Measurements from ENCODE around the gene PLPP4. TPM values are rescaled to one million over a fixed set of nuclear protein-coding genes. Genes with fewer than 3 reads are reported as not detected.

Gene PLPP4
- total RNA-seq, 1 experiment from 2014 or later: not detected

- Mint-ChIP-seq H3K27me3 (ENCODE audit: low read depth) (peaks cover 17% of the 10 kb centered on the region), H3K4me3 (no peak overlapping the region), H3K9me3 (no peaks in the 10 kb centered on the region; a peak in 2 of 5 replicates), H3K27ac (no peak overlapping the region), H3K36me3 (ENCODE audit: insufficient read depth in 1 of 3, low read depth in 3 of 3) (no peaks in the 10 kb centered on the region), H3K4me1 (peaks cover 23 to 24% of the 10 kb centered on the region in 2 experiments)
- Histone ChIP-seq H3K4ac (ENCODE audit: low read depth, low read length) (no peak overlapping the region), H3K56ac (ENCODE audit: insufficient read length, low read depth, low read length) (no peak overlapping the region), H3K27me3 (ENCODE audit: insufficient read depth, low read length) (no peaks in the 10 kb centered on the region), H3K9ac (ENCODE audit: extremely low read depth, insufficient read length, low read length) (no peak overlapping the region), H4K5ac (ENCODE audit: insufficient read length, low read depth, low read length) (no peak overlapping the region), H3K14ac (ENCODE audit: insufficient read depth, low read length) (no peak overlapping the region), H2AK5ac (ENCODE audit: insufficient read length, low read length) (no peak overlapping the region), H3K23me2 (ENCODE audit: insufficient read length, low read depth, low read length, poor library complexity, severe bottlenecking) (no peaks in the 10 kb centered on the region), H3K79me2 (ENCODE audit: insufficient read depth, low read length) (no peaks in the 10 kb centered on the region), H4K8ac (replicated peaks; ENCODE audit: insufficient read length, low read depth, low read length) (no peak overlapping the region), H2AFZ (ENCODE audit: low read length) (no peak overlapping the region), H2BK20ac (ENCODE audit: low read depth, low read length, poor library complexity, severe bottlenecking) (no peak overlapping the region), H3K79me1 (ENCODE audit: insufficient read depth, low read depth, low read length, poor library complexity, severe bottlenecking) (no peaks in the 10 kb centered on the region), H3K9me3 (ENCODE audit: control insufficient read depth, low read depth, low read length) (no peaks in the 10 kb centered on the region), H3K27ac (ENCODE audit: insufficient read length, low read depth, low read length) (no peak overlapping the region), H4K91ac (ENCODE audit: insufficient read length, low read depth, low read length) (no peak overlapping the region), H3K4me1 (ENCODE audit: insufficient read depth, low read length) (peaks cover 5% of the 10 kb centered on the region; the same call in 1 of the 2 replicates), H3K4me2 (ENCODE audit: insufficient read depth, insufficient read length, low read length) (no peak overlapping the region), H3T11ph (ENCODE audit: low read length) (no peak overlapping the region), H2BK5ac (ENCODE audit: insufficient read length, low read length) (no peak overlapping the region), H3K23ac (ENCODE audit: insufficient read length, low read depth, low read length) (no peak overlapping the region), H2BK12ac (ENCODE audit: insufficient read length, low read depth, low read length) (no peak overlapping the region), H2BK120ac (ENCODE audit: low read depth, low read length, poor library complexity, severe bottlenecking) (no peak overlapping the region), H2BK15ac (ENCODE audit: low read depth, low read length) (no peak overlapping the region), H3K18ac (ENCODE audit: insufficient read length, low read depth, low read length) (no peak overlapping the region), H4K20me1 (ENCODE audit: control insufficient read depth, insufficient read depth, insufficient read length) (no peaks in the 10 kb centered on the region)
- DNase-seq: no peak
- TF ChIP-seq CTCF (conservative IDR thresholded peaks at IDR 0.05): no peak
- WGBS (ENCODE audit: extremely low coverage, insufficient read length, low lambda C conversion rate): no CpG with 5 or more reads among the region's 11 CpGs
Observed at GRCh38 chr10:120559800-120560199, 102.8 kb downstream of the PLPP4 start.

Measured in H9 (cell line).